HG03558 (cell line): ENCODE measurements around the gene ABAT.
"Not testable (repeated sequence)": the region's sequence is repeated elsewhere in the genome, so short reads cannot be mapped to it uniquely, and the experiment has no call there.

Experiments
- ATAC-seq: cut with Tn5 transposase; IDR thresholded peaks from one replicate; pipeline ENCODE4 v1.9.1; 2021; ENCODE audit warnings: moderate number of reproducible peaks; ENCODE audit not compliant: unreplicated experiment; ENCODE audit errors: extremely low read depth

The ABAT gene

GRCh38 chr16:8739151-8739550 is 64.7 kb downstream of the ABAT start:
- ATAC-seq = no peak

DNA sequence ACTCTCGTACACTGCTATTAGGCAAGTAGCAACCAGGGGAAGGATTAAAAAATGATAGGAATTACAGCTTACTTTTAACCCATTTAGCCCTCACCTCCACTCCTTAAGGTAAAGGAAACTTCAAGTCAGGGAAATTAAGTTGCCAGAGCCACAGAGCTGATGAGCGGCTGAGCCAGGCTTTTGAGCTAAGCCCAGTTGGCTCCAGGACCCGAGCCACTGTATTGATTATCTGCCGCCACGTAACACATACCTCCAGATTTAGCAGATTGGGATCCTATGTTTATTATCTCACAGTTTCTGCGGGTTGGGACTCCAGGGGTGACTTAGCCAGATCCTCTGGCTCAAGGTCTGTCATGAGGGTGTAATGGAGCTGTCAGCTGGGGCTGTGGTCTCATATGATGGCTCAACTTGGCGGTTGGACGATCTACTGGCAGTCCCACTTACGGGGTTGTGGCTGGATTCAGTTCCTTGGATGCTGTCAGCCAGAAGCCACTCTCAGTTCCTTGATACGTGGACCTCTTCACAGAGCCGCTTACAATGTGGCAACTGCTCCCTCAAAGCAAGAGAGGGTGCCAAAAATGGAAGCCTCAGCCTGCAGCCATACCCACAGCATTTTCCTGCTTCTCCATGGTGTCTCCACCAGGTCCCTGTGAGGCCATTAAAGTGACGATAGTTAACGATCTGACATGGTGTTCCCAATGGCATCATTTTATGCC is 65.7 kb downstream of the ABAT start:
- ATAC-seq = no peak

GRCh38 chr16:8740775-8741355 is 66.4 kb downstream of the ABAT start:
- ATAC-seq = no peak

- no peak for ATAC-seq
Measured at GRCh38 chr16:8741636-8742035, 67.2 kb downstream of the ABAT start.

GRCh38 chr16:8742068-8742467 is 67.7 kb downstream of the ABAT start:
- no peak for ATAC-seq

DNA sequence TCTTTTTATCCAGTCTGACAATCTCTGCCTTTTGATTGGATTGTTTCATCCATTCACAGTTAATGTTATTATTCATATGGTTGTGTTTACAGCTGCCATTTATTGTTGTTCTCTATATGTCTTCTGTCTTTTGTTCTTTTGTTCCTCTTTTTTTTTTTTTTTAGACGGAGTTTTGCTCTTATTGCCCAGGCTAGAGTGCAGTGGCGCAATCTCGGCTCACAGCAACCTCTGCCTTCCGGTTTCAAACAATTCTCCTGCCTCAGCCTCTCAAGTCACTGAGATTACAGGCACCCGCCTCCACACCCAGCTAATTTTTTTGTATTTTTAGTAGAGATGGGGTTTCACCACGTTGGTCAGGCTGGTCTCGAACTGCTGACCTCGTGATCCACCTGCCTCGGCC is 74.5 kb downstream of the ABAT start:
- not testable (repeated sequence) for ATAC-seq

DNA sequence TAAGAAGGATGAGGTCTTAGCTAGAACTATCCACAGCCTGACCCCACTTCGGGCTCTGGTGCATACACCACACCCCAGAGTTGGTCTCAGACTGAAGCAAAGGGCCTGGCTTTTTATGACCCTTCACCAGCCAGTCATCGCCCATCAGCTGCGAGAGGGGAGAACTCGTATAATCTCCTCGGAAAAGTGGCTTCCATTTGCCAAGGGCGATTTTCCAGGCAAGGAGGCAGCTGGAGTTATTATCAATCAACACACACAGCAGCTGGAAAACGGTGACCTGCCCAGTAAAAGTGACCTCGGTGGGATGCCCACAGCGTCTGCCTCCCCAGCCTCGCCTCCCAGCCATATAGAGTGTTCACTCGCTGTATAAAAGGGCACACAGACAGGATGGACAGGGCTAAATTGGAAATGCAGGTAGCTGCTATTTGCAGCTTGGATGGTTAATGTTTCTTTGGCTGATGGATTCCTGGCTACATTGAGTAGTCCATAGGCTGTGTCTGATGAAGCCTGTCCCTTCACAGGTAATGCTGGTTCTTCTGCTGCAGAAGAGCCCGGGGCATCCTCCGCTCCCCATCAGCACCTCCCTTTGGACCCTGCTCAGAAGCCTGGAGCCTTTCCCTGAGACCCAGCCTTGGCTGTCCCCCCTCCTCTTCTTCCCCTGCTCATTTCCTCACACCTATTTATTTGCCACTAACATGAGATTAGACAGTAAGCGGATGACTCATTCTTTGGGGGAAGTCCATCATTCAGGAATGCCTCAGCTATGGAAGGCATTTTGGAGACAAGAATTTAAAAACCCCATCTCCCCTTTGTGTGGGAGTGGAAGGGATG is 77.3 kb downstream of the ABAT start:
- no peak for ATAC-seq

GRCh38 chr16:8752706-8753105 is 78.3 kb downstream of the ABAT start:
- ATAC-seq = no peak

DNA sequence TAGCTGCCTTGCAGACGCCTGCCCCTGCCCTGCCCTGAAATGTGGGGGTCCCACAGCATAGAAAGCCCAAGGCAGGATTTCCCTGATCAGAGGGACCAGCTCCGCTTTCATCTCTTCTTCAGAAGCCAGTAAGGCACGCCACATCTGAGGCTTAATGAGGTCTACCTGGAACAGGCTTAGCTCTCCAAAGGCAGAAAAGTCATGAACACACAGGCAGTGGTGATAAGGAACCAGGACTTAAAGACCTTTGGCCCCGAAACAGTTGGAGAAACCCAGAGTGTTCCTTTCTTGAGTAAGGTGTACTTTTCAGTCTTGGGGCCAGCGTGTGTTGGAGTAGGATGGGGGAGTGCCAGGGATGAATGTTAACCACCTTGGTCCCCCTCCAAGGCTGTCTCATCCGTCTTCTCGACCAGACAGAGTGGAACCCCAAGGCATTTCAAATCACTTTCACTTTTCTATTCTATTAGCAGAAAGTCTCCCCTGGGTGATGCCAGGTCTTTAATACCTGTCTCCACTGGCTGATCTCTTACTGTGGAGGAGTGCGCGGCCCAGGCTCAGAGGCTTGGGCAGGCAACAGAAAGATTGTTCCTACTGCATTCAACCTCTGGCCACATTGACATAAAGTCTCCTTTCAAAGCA is 79.1 kb downstream of the ABAT start:
- no peak for ATAC-seq

- no peak for ATAC-seq
Measured at GRCh38 chr16:8756755-8757154, 82.3 kb downstream of the ABAT start.

- no peak for ATAC-seq
Measured at GRCh38 chr16:8758022-8758421, 83.6 kb downstream of the ABAT start.

- ATAC-seq = no peak
Measured at GRCh38 chr16:8760021-8760420, 85.6 kb downstream of the ABAT start.

- no peak for ATAC-seq
Measured at GRCh38 chr16:8761078-8761477, 86.7 kb downstream of the ABAT start.

GRCh38 chr16:8762254-8762653 is 87.8 kb downstream of the ABAT start:
- ATAC-seq = no peak

DNA sequence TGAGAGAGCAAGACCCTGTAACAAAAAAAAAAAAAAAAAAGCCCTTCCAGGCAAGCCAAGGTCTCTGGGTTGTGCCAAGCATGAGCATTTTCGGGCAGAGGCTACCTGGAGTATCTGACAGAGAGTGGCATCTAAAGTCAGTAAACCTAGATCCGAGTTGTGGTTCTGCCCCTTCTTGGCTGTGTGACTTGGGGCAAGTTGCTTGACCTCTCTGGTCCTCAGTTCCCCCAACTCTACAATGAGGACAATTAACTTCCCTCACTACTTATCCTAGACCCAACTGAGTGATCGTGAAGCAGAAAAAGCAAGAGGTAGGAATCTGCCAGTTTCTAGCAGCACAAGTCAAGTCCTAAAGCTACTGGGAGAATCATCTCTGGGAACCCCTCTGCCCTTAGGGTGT is 88.7 kb downstream of the ABAT start:
- ATAC-seq = no peak

DNA sequence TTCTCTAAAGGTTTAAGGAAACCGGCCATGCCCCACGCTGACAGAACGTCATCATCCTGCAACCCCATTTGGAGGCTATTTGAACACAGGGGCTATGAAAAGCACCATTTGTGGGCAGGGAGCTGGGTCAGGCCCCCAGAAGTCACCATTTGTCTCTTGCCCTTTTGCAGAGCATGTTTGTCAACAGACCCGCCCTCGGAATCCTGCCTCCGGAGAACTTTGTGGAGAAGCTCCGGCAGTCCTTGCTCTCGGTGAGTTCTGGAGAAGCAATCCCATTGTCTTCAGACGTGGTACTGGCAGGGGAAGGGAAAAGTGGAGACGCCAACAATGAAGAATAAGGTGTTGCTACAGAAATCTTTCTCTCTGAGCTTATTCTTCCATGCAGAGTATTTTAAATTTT is 89.5 kb downstream of the ABAT start:
- ATAC-seq = no peak

GRCh38 chr16:8764525-8765250 is 90.3 kb downstream of the ABAT start:
- no peak for ATAC-seq

GRCh38 chr16:8767176-8767575 is 92.8 kb downstream of the ABAT start:
- ATAC-seq = no peak

GRCh38 chr16:8768283-8768682 is 93.9 kb downstream of the ABAT start:
- ATAC-seq = no peak

DNA sequence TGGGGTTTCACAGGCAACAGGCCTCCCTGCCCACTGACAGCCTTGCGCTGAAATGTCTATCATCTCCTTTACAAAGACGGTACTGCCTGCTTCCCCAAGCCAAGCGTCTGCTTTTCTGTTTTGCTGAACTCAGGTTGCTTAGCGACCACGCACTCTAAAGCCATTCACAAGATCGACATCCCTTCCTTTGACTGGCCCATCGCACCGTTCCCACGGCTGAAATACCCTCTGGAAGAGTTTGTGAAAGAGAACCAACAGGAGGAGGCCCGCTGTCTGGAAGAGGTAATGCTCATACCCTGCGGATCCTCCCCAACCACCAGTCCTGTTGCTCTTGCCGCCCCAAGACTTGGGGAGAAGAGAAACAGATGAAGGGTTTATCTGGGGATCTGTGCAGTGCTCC is 94.3 kb downstream of the ABAT start:
- ATAC-seq = no peak
